Superior temporal gyrus (tissue), 1 donor: ENCODE data around the gene EIF4EBP2.

Experiments used
- DNase-seq: peaks from one replicate; pipeline ENCODE4 v3.0.0-alpha.2; 2016; ENCODE audit errors: extremely low spot score

Gene EIF4EBP2, protein sequence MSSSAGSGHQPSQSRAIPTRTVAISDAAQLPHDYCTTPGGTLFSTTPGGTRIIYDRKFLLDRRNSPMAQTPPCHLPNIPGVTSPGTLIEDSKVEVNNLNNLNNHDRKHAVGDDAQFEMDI

DNA sequence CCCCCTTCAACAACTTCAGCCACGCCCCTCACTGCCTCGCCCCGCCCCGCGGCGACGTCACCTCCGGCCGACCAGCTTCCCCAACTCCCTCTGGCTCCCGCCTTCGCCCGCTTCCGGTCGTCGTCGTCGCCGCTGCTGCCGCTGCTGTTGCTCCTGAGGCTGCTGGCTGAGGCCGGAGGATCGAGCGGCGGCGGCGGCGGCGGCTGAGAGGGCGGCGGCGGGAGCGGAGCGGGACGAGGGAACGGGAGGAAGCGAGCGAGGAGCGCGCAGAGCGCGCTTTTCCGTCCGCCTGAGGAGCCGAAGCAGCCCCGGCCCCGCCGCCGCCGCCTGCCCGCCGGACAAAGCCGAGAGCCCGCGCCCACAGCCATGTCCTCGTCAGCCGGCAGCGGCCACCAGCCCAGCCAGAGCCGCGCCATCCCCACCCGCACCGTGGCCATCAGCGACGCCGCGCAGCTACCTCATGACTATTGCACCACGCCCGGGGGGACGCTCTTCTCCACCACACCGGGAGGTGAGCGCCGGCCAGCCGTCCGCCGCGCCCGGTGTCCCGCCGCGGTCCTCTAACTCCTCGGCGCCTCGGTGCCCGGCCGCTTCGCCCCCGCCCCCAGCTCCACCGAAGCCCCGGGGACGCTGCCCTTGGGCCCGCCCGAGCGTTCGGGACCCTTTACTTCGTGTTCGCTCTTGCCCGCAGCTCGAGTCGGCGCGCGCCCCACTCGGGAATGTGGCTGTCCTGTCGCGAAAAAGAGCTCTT is at the start of gene EIF4EBP2:
Gene EIF4EBP2, plus strand, starts transcription at position 110 of the 751 bp plus-strand sequence. Its CDS starts 257 bp downstream, at position 367.
- peak; percentile 95 for DNase-seq

DNA sequence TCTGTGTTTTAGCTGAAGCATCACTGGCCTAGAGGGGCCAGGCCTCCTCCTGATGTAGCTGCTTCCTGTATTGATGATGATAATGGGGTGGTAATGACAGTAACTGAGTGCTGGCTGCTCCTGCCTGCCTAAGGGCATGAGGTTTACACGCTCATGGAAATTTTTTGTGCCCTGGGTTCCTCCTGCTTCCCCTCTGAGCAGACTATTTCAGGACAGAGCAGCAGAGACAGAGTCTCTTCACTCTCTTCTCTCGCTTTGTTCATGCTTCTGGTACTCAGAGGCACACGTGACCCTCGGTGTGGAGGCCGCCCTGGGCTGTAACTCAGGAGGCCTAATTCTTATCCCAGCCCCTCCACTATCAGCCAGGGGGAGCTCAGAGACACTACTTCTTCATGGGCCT is 49.4 kb upstream of the EIF4EBP2 start:
- DNase-seq, result no peak

DNA sequence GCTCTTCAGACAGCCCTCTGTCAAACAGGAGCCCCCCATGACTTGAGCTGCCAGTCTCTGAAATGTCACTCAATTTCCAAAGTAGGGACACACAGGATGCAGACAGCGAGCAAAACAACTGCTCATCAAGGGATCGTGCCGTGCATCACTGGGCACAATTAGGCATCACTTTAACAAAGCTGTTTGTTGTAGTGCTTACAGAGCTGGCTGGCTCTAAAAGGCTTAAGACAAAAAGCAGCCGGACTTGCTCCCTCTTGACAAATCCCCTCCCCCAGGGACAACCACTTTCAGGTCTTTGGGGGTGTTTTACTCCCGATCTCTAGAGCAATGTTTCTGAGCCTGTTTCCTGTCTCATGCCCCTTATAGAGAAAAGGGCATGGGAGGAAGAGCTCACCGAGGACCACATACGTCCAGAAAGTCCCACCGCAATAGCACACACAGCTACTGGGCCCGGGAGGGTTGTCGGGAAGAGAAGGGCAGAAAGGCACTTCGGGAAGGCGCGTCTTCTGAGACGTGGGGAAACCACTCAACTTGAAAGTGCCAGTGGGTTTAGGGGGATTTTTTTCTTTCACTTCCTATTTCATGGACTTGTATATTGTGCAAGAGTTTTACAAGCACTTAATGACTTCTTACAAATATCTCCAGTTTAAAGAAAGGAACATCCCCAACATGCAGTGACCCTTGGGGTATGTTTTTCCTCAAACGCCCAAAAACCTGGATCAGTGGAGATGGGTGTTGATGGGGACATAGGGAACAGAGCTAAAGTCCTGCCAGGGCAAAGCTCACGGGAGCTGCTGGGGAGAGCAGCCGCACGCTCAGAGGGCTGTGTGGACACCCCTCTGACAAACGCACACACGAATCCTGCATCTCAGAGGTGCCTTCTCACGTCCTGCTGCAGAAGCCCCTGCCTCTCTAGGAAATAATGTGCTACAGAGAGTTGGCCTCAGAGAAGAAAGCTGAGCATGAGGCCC is 48.6 kb upstream of the EIF4EBP2 start:
- peak; percentile 33 for DNase-seq

- DNase-seq, result no peak
Observed at GRCh38 chr10:70357565-70357964, 46.4 kb upstream of the EIF4EBP2 start.

DNA sequence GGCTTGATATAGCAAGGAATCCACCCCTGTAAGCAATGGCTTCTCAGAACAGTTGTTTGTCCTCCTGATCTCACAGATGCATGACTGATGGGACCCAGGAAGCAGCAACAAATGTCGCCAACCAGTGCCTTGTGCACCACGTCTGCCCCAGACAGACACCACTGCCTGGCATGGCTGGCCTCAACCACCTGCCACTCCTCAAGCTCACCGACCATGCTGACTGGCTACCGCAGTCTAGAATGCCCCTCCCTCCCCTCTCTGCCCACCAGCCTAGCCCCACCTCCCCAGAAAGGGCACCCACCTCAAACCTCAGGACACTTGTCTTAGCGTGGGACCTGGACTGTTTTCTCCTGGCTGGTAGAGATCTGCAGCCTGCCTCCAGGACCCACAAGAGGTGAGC is 45.5 kb upstream of the EIF4EBP2 start:
- DNase-seq, result no peak

DNA sequence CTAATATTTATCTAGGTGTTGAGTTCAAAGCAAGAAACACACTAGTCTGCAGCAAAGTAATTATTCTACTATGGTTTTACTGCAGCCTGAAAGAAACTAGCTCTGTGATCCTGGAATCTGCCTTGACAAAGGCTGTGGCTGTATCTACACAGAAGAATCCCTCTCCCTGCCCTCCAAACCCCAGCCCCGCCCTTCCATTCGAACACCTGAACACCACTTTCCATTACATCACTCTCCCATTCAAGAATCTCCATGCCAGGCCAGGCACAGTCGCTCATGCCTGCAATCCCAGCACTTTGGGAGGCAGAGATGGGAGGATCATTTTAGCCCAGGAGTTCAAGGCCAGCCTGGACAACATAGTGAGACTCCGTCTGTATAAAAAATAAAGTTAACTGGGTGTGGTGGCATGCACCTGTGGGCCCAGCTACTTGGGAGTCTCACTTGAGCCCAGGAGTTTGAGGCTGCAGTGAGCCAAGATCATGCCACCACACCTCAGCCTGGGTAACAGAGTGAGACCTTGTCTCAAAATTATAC is 44.9 kb upstream of the EIF4EBP2 start:
- no peak for DNase-seq

DNA sequence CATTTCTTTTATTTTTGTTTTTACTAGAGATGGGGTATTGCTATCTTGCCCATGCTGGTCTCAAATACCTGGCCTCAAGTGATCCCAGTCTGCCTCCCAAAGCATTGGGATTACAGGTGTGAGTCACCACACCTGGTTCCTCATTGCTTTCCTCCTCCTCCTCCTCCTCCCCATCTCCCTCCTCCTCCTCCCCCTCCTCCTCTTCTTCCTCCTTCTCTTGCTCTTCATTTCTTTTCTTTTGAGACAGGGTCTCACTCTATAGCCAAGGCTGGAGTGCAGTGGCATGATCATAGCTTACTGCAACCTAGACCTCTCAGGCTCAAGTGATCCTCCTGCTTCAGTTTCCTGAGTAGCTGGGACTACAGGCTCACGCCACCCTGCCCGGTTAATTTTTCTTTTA is 43.7 kb upstream of the EIF4EBP2 start:
- no peak for DNase-seq

- DNase-seq, result no peak
Observed at GRCh38 chr10:70362328-70362727, 41.6 kb upstream of the EIF4EBP2 start.

GRCh38 chr10:70363292-70363691 is 40.7 kb upstream of the EIF4EBP2 start:
- DNase-seq, result no peak

DNA sequence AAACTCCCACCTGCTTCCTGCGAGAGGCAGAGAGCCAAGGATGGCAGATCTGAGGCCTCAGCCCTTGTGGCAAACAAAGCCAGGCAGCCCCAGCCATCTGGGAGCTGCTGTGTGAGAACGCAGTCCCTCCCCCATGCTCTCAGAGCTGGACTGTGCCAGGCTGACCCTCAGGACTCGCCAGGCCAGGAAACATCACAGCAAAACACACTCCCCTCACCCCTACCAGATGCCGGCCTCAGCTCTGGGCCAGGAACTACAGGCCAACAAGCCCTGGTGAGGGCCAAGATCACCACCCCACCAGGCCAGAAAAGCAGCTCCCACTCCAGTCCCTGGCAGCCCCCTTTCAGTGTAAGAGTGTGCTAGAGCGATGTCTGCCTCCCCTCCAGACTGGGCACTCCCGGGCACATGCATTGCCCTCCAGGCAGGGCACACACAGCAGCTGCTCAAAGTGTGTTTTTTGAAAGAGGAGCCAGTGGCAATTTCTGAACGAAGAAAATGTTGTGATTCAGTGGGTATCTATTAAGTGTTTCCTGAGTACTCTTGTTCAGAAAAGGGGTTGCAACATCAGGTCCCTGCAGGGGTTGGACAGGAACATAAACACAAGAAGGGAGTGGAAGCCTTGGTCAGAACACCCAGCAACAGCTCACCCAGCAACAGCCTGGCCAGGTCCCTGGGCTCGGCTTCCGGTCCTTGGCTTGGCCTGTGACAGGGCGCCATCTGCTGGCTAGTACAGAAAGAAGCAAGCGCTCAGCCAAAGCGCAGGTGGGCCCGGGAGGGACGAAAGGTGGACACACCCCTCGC is 39.8 kb upstream of the EIF4EBP2 start:
- DNase-seq, result peak; percentile 93

GRCh38 chr10:70364772-70365091 is 39.2 kb upstream of the EIF4EBP2 start:
- DNase-seq, result no peak

DNA sequence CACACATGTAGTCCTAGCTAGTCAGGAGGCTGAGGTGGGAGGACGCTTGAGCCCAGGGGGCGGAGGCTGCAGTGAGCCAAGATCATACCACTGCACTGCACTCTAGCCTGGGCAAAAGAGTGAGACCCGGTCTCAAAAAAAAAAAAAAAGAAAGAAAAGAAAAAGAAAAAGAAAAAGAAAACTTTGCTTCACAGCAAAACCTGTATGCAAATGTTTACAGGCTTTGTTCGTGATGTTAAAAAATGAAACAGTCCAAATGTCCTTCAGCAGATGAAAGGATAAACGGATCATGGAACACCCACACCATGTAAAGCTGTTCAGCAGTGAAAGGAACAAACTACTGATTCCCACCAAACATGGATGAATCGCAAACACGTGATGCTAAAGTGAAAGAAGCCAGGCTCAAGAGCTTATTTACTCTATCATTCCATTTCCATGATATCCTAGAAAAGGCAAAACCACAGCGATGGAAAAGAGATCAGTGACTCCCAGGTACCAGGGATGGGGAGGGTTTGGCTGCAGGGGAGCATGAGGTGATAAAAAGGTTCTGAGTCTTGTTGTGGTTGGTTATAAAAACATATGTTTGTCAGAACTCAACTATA is 36.6 kb upstream of the EIF4EBP2 start:
- no peak for DNase-seq

DNA sequence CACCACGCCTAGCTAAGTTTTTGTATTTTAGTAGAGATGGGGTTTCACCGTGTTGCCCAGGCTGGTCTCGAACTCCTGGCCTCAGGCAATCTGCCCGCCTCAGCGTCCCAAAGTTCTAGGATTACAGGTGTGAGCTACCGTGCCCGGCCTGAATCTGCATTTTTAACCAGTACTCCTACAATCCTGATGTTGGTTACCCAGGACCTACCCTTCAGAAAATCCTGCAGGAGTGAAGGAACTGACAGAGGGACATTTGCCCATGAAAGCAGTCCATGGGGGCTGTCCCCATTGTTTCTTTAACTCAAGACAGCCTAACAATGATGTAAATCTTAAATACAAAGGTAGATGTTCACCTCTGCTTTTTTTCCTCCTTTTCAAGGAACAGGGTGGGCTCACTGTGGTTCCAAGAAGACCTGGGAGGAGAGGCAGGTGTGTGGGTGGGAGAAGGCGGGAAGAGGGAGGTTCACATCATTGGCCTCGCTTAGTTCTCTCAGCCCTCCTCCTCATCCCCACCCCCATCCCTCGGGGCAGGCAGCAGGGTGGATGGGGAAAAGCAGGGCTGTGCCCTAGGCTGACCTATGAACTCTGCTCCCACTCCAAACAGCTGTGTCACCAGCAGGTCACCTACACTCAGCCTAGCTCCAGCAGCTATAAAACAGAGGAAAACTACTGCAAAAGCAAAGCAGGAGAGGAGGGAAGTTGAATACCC is 35.0 kb upstream of the EIF4EBP2 start:
- DNase-seq, result no peak

DNA sequence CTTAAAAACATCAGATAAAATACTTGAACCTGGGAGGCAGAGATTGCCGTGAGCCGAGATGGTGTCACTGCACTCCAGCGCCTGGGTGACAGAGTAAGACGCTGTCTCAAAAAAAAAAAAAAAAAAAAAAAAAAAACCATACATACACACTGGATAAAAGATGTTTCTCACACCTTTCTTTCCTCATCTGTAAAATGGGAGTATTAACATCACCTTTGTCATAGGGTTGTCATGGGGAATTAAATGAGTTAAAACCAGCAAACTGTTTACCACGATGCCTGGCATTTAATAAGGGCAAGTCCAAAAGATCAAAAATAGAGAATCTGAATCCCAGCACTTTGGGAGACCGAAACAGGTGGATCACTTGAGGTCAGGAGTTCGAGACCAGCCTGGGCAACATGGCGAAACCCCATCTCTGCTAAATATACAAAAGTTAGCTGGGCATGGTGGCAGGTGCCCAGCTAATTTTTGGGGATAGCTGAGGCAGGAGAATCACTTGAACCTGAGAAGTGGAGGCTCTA is 34.4 kb upstream of the EIF4EBP2 start:
- no peak for DNase-seq

DNA sequence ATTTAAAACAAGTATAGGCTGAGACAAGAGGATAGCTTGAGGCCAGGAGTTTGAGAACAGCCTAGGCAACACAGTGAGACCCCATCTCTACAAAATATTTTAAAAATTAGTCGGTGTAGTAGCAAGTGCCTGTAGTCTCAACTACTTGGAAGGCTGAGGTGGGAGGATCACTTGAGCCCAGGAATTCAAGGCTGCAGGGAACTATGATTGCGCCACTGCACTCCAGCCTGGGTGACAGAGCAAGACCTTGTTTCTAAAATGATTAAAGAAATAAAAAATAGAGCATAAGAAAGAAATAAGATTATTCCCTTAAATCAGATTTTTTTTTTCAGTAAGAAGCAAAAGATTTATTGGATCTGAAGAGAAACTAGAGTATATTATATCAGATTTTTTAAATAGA is 33.2 kb upstream of the EIF4EBP2 start:
- no peak for DNase-seq

- DNase-seq, result no peak
Observed at GRCh38 chr10:70371846-70372245, 32.1 kb upstream of the EIF4EBP2 start.

- no peak for DNase-seq
Observed at GRCh38 chr10:70374775-70375614, 28.9 kb upstream of the EIF4EBP2 start.

GRCh38 chr10:70376436-70377378 is 27.2 kb upstream of the EIF4EBP2 start:
- DNase-seq, result no peak
